Measurements from ENCODE around the gene ACTMAP. TPM values are rescaled to one million over a fixed set of nuclear protein-coding genes. Genes with fewer than 3 reads are reported as not detected.
"Not testable (repeated sequence)": the region's sequence is repeated elsewhere in the genome, so short reads cannot be mapped to it uniquely, and the experiment has no call there.

The ACTMAP gene
- total RNA-seq, 2 donors from 2014 or later: 3.0 to 4.2 TPM

DNA sequence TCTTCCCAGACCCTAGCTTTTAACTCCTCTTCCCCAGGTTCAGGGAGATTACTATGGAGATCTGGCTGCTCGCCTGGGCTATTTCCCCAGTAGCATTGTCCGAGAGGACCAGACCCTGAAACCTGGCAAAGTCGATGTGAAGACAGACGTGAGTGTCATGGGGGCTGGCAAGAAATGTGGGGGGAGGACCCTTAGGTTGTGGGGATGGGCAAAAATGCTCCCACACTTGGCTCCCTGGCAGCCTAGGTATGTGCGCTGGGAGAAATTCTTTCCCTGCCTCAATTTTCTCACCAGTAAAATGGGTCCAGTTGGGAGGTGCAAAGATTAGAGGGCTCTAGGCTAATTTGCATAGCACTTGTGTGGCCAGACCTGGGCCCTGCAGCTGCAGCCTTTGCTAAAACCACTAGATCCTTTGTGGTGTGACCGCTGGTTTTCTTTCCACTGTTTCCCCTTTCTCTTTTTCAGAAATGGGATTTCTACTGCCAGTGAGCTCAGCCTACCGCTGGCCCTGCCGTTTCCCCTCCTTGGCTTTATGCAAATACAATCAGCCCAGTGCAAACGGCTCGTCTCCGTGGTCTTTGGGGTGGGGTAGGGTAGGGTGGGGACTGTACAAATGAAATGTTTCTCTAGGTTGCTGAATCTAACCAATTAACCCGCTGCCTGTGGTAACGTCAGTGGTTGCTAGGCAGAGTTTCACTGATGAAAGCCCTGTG, 26.8 kb upstream of the ACTMAP start:
- intact Hi-C loops (cut with DNase I): no loop called here
- TF ChIP-seq, protein P1, sequence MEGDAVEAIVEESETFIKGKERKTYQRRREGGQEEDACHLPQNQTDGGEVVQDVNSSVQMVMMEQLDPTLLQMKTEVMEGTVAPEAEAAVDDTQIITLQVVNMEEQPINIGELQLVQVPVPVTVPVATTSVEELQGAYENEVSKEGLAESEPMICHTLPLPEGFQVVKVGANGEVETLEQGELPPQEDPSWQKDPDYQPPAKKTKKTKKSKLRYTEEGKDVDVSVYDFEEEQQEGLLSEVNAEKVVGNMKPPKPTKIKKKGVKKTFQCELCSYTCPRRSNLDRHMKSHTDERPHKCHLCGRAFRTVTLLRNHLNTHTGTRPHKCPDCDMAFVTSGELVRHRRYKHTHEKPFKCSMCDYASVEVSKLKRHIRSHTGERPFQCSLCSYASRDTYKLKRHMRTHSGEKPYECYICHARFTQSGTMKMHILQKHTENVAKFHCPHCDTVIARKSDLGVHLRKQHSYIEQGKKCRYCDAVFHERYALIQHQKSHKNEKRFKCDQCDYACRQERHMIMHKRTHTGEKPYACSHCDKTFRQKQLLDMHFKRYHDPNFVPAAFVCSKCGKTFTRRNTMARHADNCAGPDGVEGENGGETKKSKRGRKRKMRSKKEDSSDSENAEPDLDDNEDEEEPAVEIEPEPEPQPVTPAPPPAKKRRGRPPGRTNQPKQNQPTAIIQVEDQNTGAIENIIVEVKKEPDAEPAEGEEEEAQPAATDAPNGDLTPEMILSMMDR (IDR thresholded peaks at IDR 0.05): peak in 2 of 7 experiments; percentile 3 to 8
- no peak for TF ChIP-seq POLR2A (IDR thresholded peaks at IDR 0.05)
- 15 to 19% methylated on average over 13 of the region's 13 CpGs for WGBS, 2 donors
- DNase-seq (peak; percentile 85 to 94 (median 89)), ATAC-seq (peak; percentile 77)
- H3K4me1 ChIP-seq: peaks cover 16% of the 10 kb centered on the region
- no peaks in the 10 kb centered on the region for H3K27me3 ChIP-seq
- peak overlapping the region; percentile 34 to 56 for H3K4me3 ChIP-seq
- H3K9me3 ChIP-seq: no peaks in the 10 kb centered on the region
- H3K27ac ChIP-seq: peak overlapping the region; percentile 92 to 100 (median 98)
- no peaks in the 10 kb centered on the region for H3K36me3 ChIP-seq (replicated peaks in 1 of 2; ENCODE audit: insufficient read depth in 1 of 2, low read depth in 2 of 2)

DNA sequence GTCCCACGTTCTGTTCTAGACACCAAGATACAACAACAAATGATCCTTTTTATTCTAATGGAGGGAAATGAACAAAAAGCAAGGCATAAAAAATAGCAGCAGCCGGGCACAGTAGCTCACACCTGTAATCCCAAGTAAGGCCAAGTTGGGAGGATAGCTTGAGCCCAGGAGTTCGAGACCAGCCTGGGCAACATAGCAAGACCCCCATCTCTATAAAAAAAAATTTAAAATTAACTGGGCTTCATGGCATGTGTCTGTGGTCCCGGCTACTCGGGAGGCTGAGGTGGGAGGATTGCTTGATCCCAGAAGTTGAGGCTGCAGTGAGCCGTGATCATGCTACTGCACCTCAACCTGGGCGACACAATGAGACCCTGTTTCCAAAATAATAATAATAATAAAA, 26.1 kb upstream of the ACTMAP start:
- H3K4me3 ChIP-seq: no peak overlapping the region
- WGBS, 2 donors: 77 to 78% methylated on average over 7 of the region's 7 CpGs

DNA sequence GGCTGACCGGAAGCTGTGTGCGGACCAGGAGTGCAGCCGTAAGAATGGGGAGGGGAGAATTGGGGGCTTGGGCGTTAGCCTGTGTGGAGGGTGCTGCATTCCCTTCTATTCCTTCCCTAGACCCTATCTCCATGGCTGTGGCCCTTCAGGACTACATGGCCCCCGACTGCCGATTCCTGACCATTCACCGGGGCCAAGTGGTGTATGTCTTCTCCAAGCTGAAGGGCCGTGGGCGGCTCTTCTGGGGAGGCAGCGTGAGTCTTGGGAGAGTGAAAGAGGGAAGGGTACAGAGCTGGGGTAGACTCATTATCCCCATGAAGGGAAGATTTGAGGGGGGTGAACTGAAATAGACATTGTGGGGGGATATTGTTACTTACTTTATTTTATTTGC, 25.4 kb upstream of the ACTMAP start:
- intact Hi-C loops (cut with DNase I): no loop called here
- peaks cover 16% of the 10 kb centered on the region for H3K4me1 ChIP-seq
- no peak overlapping the region for H3K4me3 ChIP-seq
- no peak for ATAC-seq
- no peaks in the 10 kb centered on the region for H3K9me3 ChIP-seq
- no peaks in the 10 kb centered on the region for H3K27me3 ChIP-seq
- H3K27ac ChIP-seq: no peak overlapping the region
- 87 to 93% methylated on average over 10 of the region's 10 CpGs for WGBS, 2 donors
- DNase-seq: no peak
- H3K36me3 ChIP-seq (replicated peaks in 1 of 2; ENCODE audit: insufficient read depth in 1 of 2, low read depth in 2 of 2): no peaks in the 10 kb centered on the region
- no peak for TF ChIP-seq POLR2A (IDR thresholded peaks at IDR 0.05)
- TF ChIP-seq, protein P1 (IDR thresholded peaks at IDR 0.05): no peak

More for the DNA sequence above, 26.1 kb upstream of the ACTMAP start:
- H3K9me3 ChIP-seq: no peaks in the 10 kb centered on the region
- H3K27me3 ChIP-seq: no peaks in the 10 kb centered on the region
- peaks cover 16% of the 10 kb centered on the region for H3K4me1 ChIP-seq
- ATAC-seq (no peak), DNase-seq (no peak)
- H3K27ac ChIP-seq: peak overlapping the region in 1 of 4 donors; percentile 99
- intact Hi-C loops (cut with DNase I): no loop called here
- no peaks in the 10 kb centered on the region for H3K36me3 ChIP-seq (replicated peaks in 1 of 2; ENCODE audit: insufficient read depth in 1 of 2, low read depth in 2 of 2)
- TF ChIP-seq, protein P1 (IDR thresholded peaks at IDR 0.05): no peak
- TF ChIP-seq POLR2A (IDR thresholded peaks at IDR 0.05): no peak

DNA sequence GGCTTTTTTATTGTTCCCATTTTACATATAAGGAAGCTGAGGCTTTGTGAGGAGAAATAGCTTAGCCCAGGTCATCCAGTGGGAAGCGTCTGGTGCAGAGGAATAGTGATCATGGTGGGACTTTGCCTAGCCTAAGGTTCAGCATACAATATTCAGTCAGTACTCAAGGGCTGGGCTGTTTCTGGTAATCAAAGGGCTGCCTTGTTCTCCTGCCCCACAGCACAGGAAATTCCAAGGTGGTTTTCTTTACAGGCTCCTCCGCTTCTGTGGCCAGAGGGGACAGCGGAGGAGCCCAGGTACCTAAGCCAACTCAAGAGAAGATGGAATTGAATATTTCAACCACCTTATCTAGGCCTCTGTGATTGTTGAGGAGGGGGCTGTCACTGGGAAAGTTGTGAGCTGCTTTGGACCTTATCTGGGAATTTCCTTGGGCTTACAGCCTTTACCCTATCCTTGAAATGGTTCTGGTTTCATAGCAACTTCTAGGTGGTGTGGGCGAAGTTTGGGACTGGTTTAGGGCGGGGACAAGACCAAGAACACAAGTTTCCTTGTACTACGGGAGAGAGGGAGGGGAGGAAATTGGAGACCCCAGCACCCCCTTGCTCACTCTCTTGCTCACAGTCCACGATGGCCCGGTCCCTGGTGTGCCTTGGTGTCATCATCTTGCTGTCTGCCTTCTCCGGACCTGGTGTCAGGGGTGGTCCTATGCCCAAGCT, 24.8 kb upstream of the ACTMAP start, which contains the start of gene MIA:
TSS of gene MIA (plus strand) at position 606 of the 716 bp plus-strand sequence. CDS start at position 628, 22 bp downstream.
- no peaks in the 10 kb centered on the region for H3K9me3 ChIP-seq
- TF ChIP-seq POLR2A (IDR thresholded peaks at IDR 0.05): no peak
- TF ChIP-seq, protein P1 (IDR thresholded peaks at IDR 0.05): no peak
- ATAC-seq (no peak), DNase-seq (no peak)
- no peaks in the 10 kb centered on the region for H3K27me3 ChIP-seq
- H3K27ac ChIP-seq: no peak within 1 kb of the TSS
- WGBS, 2 donors: 80 to 81% methylated on average over 9 of the region's 9 CpGs
- no peaks in the 10 kb centered on the region for H3K36me3 ChIP-seq (replicated peaks in 1 of 2; ENCODE audit: insufficient read depth in 1 of 2, low read depth in 2 of 2)
- H3K4me1 ChIP-seq: peaks cover 16% of the 10 kb centered on the region
- intact Hi-C loops (cut with DNase I): no loop called here
- H3K4me3 ChIP-seq: no peak within 1 kb of the TSS

DNA sequence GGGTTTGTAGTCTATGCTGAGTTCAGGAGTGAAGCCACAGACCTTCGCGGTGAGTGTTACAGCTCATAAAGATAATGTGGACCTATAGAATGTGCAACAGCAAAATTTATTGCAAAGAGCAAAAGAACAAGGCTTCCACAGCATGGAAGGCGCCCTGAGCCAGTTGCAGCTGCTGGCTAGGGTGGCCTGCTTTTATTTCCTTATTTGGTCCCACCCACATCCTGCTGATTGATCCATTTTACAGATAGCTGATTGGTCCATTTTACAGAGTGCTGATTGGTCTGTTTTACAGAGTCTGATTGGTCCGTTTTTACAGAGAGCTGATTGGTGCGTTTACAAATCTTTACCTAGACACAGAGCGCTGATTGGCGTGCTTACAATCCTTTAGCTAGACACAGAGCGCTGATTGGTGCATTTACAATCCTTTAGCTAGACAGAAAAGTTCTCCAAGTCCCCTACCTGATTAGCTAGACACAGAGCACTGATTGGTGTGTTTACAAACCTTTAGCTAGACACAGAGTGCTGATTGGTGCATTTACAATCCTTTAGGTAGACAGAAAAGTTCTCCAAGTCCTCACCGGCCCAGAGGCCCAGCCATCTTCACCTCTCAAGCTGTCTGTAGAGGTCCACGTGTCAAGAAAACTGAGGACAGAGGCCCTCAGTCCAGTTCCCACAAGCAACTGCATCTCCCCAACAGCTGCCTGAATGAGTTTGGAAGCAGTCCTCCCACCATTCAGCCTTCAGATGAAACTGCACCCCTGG, 21.0 kb upstream of the ACTMAP start:
- H3K27me3 ChIP-seq; ATAC-seq; intact Hi-C loops (cut with DNase I); H3K4me1 ChIP-seq; DNase-seq; H3K9me3 ChIP-seq; H3K4me3 ChIP-seq; H3K27ac ChIP-seq; H3K36me3 ChIP-seq (replicated peaks in 1 of 2; ENCODE audit: insufficient read depth in 1 of 2, low read depth in 2 of 2): not testable (repeated sequence)
- WGBS, 2 donors: 88 to 90% methylated on average over 10 of the region's 10 CpGs

Measured in body of pancreas (tissue), 4 donors.